Activated CD4-positive, alpha-beta memory T cell treated with anti-CD3 and anti-CD28 coated beads for 36 hours (primary cell): Measurements from ENCODE around the gene ZG16B. TPM values are rescaled to one million over a fixed set of nuclear protein-coding genes. Genes with fewer than 3 reads are reported as not detected.

Experiments used
- CTCF ChIA-PET: fragments of 350-600 bp; sonication (Branson Sonifier 250); formaldehyde crosslinking; loops from one replicate; lab custom pipeline; 2021; ENCODE audit warnings: antibody characterized with exemption, inconsistent platforms; lab: Charles Lee
- POLR2A ChIA-PET: fragments of 350-600 bp; sonication (Branson Sonifier 250); formaldehyde crosslinking; loops from one replicate; lab custom pipeline; 2021; ENCODE audit warnings: antibody characterized with exemption; lab: Charles Lee
- DNase-seq: peaks from one replicate; pipeline ENCODE4 v3.0.0-alpha.2; 2020
- H3K27ac Mint-ChIP-seq: one replicate; pipeline ENCODE4 v1.8.0; 2021; ENCODE audit warnings: mixed read lengths
- H3K27me3 Mint-ChIP-seq: one replicate; pipeline ENCODE4 v1.8.0; 2021; ENCODE audit warnings: mixed read lengths
- H3K36me3 Mint-ChIP-seq: one replicate; pipeline ENCODE4 v1.8.0; 2021; ENCODE audit warnings: mixed read lengths
- H3K4me1 Mint-ChIP-seq: one replicate; pipeline ENCODE4 v1.8.0; 2021; ENCODE audit warnings: low read depth, mixed read lengths
- H3K4me3 Mint-ChIP-seq: one replicate; pipeline ENCODE4 v1.8.0; 2021; ENCODE audit warnings: mild to moderate bottlenecking, mixed read lengths
- H3K9me3 Mint-ChIP-seq: one replicate; pipeline ENCODE4 v1.8.0; 2021; ENCODE audit warnings: mixed read lengths
- intact Hi-C: fragments of 100-400 bp; cut with micrococcal nuclease; formaldehyde crosslinking; loops from one replicate; pipeline ENCODE4 v1.15.1; 2023
- total RNA-seq, 2 experiments: library from RNA; stranded (reverse); gene quantifications; one replicate each; pipeline ENCODE4 v1.2.3, GENCODE V29; 2021

ZG16B gene
- total RNA-seq, 2 experiments from 2014 or later: 2.6 to 3.0 TPM

- H3K36me3 Mint-ChIP-seq: no peaks in the 10 kb centered on the region
- no peak for DNase-seq
- no peaks in the 10 kb centered on the region for H3K4me1 Mint-ChIP-seq
- no peaks in the 10 kb centered on the region for H3K27me3 Mint-ChIP-seq
- CTCF ChIA-PET: interaction anchor here (1.5 kb wide), 1 partner anchor 37 kb away, joined by 4 read pairs; no protein-coding TSS in a partner anchor
- H3K27ac Mint-ChIP-seq: no peak overlapping the region
- H3K4me3 Mint-ChIP-seq: no peak overlapping the region
- POLR2A ChIA-PET: no interaction called here
- no peaks in the 10 kb centered on the region for H3K9me3 Mint-ChIP-seq
- intact Hi-C loops: no loop called here
These were observed 9.1 kb upstream of the ZG16B start for GRCh38 chr16:2820836-2821486.

- H3K27me3 Mint-ChIP-seq: no peaks in the 10 kb centered on the region
- H3K4me1 Mint-ChIP-seq: no peaks in the 10 kb centered on the region
- no peaks in the 10 kb centered on the region for H3K9me3 Mint-ChIP-seq
- CTCF ChIA-PET: interaction anchor here (1.5 kb wide), 1 partner anchor 37 kb away, joined by 4 read pairs; no protein-coding TSS in a partner anchor
- H3K4me3 Mint-ChIP-seq: no peak overlapping the region
- intact Hi-C loops: no loop called here
- POLR2A ChIA-PET: no interaction called here
- H3K27ac Mint-ChIP-seq: no peak overlapping the region
- no peaks in the 10 kb centered on the region for H3K36me3 Mint-ChIP-seq
- DNase-seq: no peak
These were observed 8.5 kb upstream of the ZG16B start for GRCh38 chr16:2821487-2822157.

GRCh38 chr16:2822158-2822495, 8.0 kb upstream of the ZG16B start:
- Mint-ChIP-seq H3K27me3 (no peaks in the 10 kb centered on the region), H3K4me1 (no peaks in the 10 kb centered on the region), H3K9me3 (no peaks in the 10 kb centered on the region), H3K36me3 (no peaks in the 10 kb centered on the region), H3K4me3 (no peak overlapping the region), H3K27ac (no peak overlapping the region)
- DNase-seq: no peak
- intact Hi-C loops: no loop called here
- CTCF ChIA-PET: interaction anchor here (1.5 kb wide), 1 partner anchor 38 kb away, joined by 4 read pairs; no protein-coding TSS in a partner anchor
- POLR2A ChIA-PET: no interaction called here

GRCh38 chr16:2822496-2822895, 7.6 kb upstream of the ZG16B start:
- intact Hi-C loops: no loop called here
- ChIA-PET CTCF (interaction anchor here (1.5 kb wide), 1 partner anchor 38 kb away, joined by 4 read pairs; no protein-coding TSS in a partner anchor), POLR2A (no interaction called here)
- H3K36me3 Mint-ChIP-seq: no peaks in the 10 kb centered on the region
- H3K9me3 Mint-ChIP-seq: no peaks in the 10 kb centered on the region
- H3K4me1 Mint-ChIP-seq: no peaks in the 10 kb centered on the region
- no peak overlapping the region for H3K4me3 Mint-ChIP-seq
- no peak for DNase-seq
- no peak overlapping the region for H3K27ac Mint-ChIP-seq
- no peaks in the 10 kb centered on the region for H3K27me3 Mint-ChIP-seq

GRCh38 chr16:2824626-2825025, 5.5 kb upstream of the ZG16B start:
- Mint-ChIP-seq H3K27me3 (no peaks in the 10 kb centered on the region), H3K36me3 (no peaks in the 10 kb centered on the region), H3K4me1 (no peaks in the 10 kb centered on the region), H3K4me3 (no peak overlapping the region), H3K9me3 (no peaks in the 10 kb centered on the region), H3K27ac (no peak overlapping the region)
- ChIA-PET CTCF (interaction anchor here (1.9 kb wide), 1 partner anchor 15 kb away, joined by 8 read pairs; no protein-coding TSS in a partner anchor), POLR2A (no interaction called here)
- intact Hi-C loops: no loop called here
- no peak for DNase-seq

GRCh38 chr16:2825049-2825742, 4.9 kb upstream of the ZG16B start:
- Mint-ChIP-seq H3K9me3 (no peaks in the 10 kb centered on the region), H3K4me3 (no peak overlapping the region), H3K27me3 (no peaks in the 10 kb centered on the region), H3K27ac (no peak overlapping the region), H3K36me3 (no peaks in the 10 kb centered on the region), H3K4me1 (no peaks in the 10 kb centered on the region)
- intact Hi-C loops: no loop called here
- DNase-seq: no peak
- ChIA-PET POLR2A (no interaction called here), CTCF (no interaction called here)

- intact Hi-C loops: no loop called here
- Mint-ChIP-seq H3K27me3 (peaks cover 5% of the 10 kb centered on the region), H3K4me3 (no peak overlapping the region), H3K27ac (no peak overlapping the region), H3K4me1 (no peaks in the 10 kb centered on the region), H3K36me3 (no peaks in the 10 kb centered on the region), H3K9me3 (no peaks in the 10 kb centered on the region)
- ChIA-PET POLR2A (no interaction called here), CTCF (no interaction called here)
- no peak for DNase-seq
These were observed 4.2 kb upstream of the ZG16B start for GRCh38 chr16:2825906-2826305.

- no peak for DNase-seq
- ChIA-PET CTCF (no interaction called here), POLR2A (no interaction called here)
- H3K27ac Mint-ChIP-seq: no peak overlapping the region
- peaks cover 11% of the 10 kb centered on the region for H3K27me3 Mint-ChIP-seq
- H3K36me3 Mint-ChIP-seq: no peaks in the 10 kb centered on the region
- H3K9me3 Mint-ChIP-seq: no peaks in the 10 kb centered on the region
- intact Hi-C loops: no loop called here
- no peaks in the 10 kb centered on the region for H3K4me1 Mint-ChIP-seq
- H3K4me3 Mint-ChIP-seq: no peak overlapping the region
These were observed 3.3 kb upstream of the ZG16B start for GRCh38 chr16:2826591-2827373.

GRCh38 chr16:2827374-2827791, 2.7 kb upstream of the ZG16B start:
- no peak for DNase-seq
- Mint-ChIP-seq H3K4me3 (no peak overlapping the region), H3K9me3 (no peaks in the 10 kb centered on the region), H3K27me3 (peaks cover 11% of the 10 kb centered on the region), H3K36me3 (no peaks in the 10 kb centered on the region), H3K27ac (no peak overlapping the region), H3K4me1 (no peaks in the 10 kb centered on the region)
- POLR2A ChIA-PET: no interaction called here
- CTCF ChIA-PET: no interaction called here
- intact Hi-C loops: no loop called here

GRCh38 chr16:2827831-2828520, 2.1 kb upstream of the ZG16B start:
- intact Hi-C loops: no loop called here
- DNase-seq: no peak
- Mint-ChIP-seq H3K27me3 (peaks cover 17% of the 10 kb centered on the region), H3K4me3 (no peak overlapping the region), H3K36me3 (no peaks in the 10 kb centered on the region), H3K4me1 (no peaks in the 10 kb centered on the region), H3K9me3 (no peaks in the 10 kb centered on the region), H3K27ac (no peak overlapping the region)
- CTCF ChIA-PET: no interaction called here
- POLR2A ChIA-PET: no interaction called here

- no peak for DNase-seq
- POLR2A ChIA-PET: no interaction called here
- Mint-ChIP-seq H3K9me3 (no peaks in the 10 kb centered on the region), H3K27me3 (peaks cover 17% of the 10 kb centered on the region), H3K4me1 (no peaks in the 10 kb centered on the region), H3K36me3 (no peaks in the 10 kb centered on the region), H3K4me3 (no peak overlapping the region), H3K27ac (no peak overlapping the region)
- intact Hi-C loops: no loop called here
- CTCF ChIA-PET: interaction anchor here (1.5 kb wide), 1 partner anchor 40 kb away, joined by 3 read pairs; no protein-coding TSS in a partner anchor
These were observed 1.6 kb upstream of the ZG16B start for GRCh38 chr16:2828521-2828840.
